HCT116 (cell line): ENCODE data around the gene TMEM63B. TPM values are rescaled to one million over a fixed set of nuclear protein-coding genes. Genes with fewer than 3 reads are reported as not detected.

Source experiments
- ATAC-seq: fragments of 200-7000 bp; cut with Tn5 transposase; 2 replicates; pipeline ENCODE4 v1.9.1; 2020; ENCODE audit warnings: mild to moderate bottlenecking, moderate library complexity
- BruUV-seq: library from RNA; stranded (reverse); fragments of 400-500 nt; replicated peaks from 2 replicates; lab custom pipeline; 2021; lab: Mats Ljungman, UMichigan
- CTCF ChIA-PET: fragments of 300-600 bp; sonication (Branson Sonifier 250); formaldehyde crosslinking; loops from one replicate; lab custom pipeline; 2021; ENCODE audit warnings: antibody characterized with exemption; lab: Charles Lee
- POLR2A ChIA-PET: fragments of 300-600, 350-600 bp; sonication (Branson Sonifier 250); formaldehyde crosslinking; loops from one replicate; lab custom pipeline; 2021; ENCODE audit warnings: antibody characterized with exemption; lab: Charles Lee
- RAD21 ChIA-PET, 2 experiments: fragments of 300-600 bp; sonication (Branson Sonifier 250); formaldehyde crosslinking; loops; one replicate each; lab custom pipeline; 2023; ENCODE audit warnings: low total read pairs in 2 of 2; ENCODE audit not compliant: uncharacterized antibody in 2 of 2, unreplicated experiment in 2 of 2, low non-redundant PET in 1 of 2; lab: Charles Lee
- DNase-seq: peaks from one replicate; pipeline ENCODE4 v3.0.0-alpha.2; 2010; ENCODE audit warnings: low read depth, low spot score
- H2AFZ ChIP-seq: fragments of 200-600 bp; shearing (Covaris generic), sonication (generic); 2 replicates; pipeline ENCODE4 v1.6.1; 2017; ENCODE audit warnings: low read depth, mixed run types, mixed read lengths, antibody characterized with exemption, low read length; ENCODE audit not compliant: poor library complexity, severe bottlenecking
- H3K27ac ChIP-seq: 2 replicates; pipeline ENCODE4 v1.5.1; 2012; ENCODE audit warnings: low read depth, low read length
- H3K27me3 ChIP-seq: fragments of 200-600 bp; sonication (generic); 2 replicates; pipeline ENCODE4 v1.6.1; 2016; ENCODE audit warnings: mixed run types, low read length, mixed read lengths; ENCODE audit not compliant: insufficient read depth
- H3K36me3 ChIP-seq, 2 experiments: fragments of 200-500 bp in 1 of 2; fragments of 200-600 bp in 1 of 2; sonication (Bioruptor generic) in 1 of 2; sonication (generic) in 1 of 2; 2 replicates each; pipeline versions ENCODE4 v1.5.1 to v1.6.1; 2014 to 2016; ENCODE audit warnings: low read length in 2 of 2, inconsistent platforms in 1 of 2, mixed read lengths in 1 of 2, mixed run types in 1 of 2; ENCODE audit not compliant: insufficient read depth in 2 of 2, control insufficient read depth in 1 of 2
- H3K4me1 ChIP-seq, 2 experiments: fragments of 200-600 bp in 1 of 2; sonication (generic) in 1 of 2; 2 replicates each; pipeline versions ENCODE4 v1.5.1 to v1.6.1; 2012 to 2017; ENCODE audit warnings: low read length in 2 of 2, inconsistent platforms in 1 of 2, mild to moderate bottlenecking in 1 of 2, mixed read lengths in 1 of 2, mixed run types in 1 of 2, moderate library complexity in 1 of 2; ENCODE audit not compliant: insufficient read depth in 2 of 2, control insufficient read depth in 1 of 2
- H3K4me2 ChIP-seq: fragments of 200-600 bp; sonication (generic); 2 replicates; pipeline ENCODE4 v1.6.1; 2017; ENCODE audit warnings: mixed run types, low read length, mixed read lengths
- H3K4me3 ChIP-seq, 2 experiments: fragments of 200-600 bp in 1 of 2; sonication (generic) in 1 of 2; replicated peaks in 1 of 2; 2 replicates each; pipeline ENCODE4 v1.5.1; 2011 to 2016; ENCODE audit warnings: low read length in 2 of 2, control low read depth in 1 of 2, low read depth in 1 of 2, mild to moderate bottlenecking in 1 of 2, mixed read lengths in 1 of 2, mixed run types in 1 of 2
- H3K79me2 ChIP-seq: fragments of 200-600 bp; sonication (generic); 2 replicates; pipeline ENCODE4 v1.6.1; 2017; ENCODE audit warnings: mild to moderate bottlenecking, mixed run types, low read length, moderate library complexity, mixed read lengths; ENCODE audit not compliant: insufficient read depth
- H3K9ac ChIP-seq: fragments of 200-600 bp; sonication (generic); 2 replicates; pipeline ENCODE4 v1.6.1; 2016; ENCODE audit warnings: low read length, mixed read lengths
- H3K9me2 ChIP-seq: fragments of 200-600 bp; sonication (generic), shearing (Covaris generic); 2 replicates; pipeline ENCODE4 v1.6.1; 2017; ENCODE audit warnings: mixed run types, mild to moderate bottlenecking, moderate library complexity; ENCODE audit not compliant: insufficient read depth
- H3K9me3 ChIP-seq, 2 experiments: fragments of 200-500 bp in 1 of 2; fragments of 200-600 bp in 1 of 2; sonication (Bioruptor generic) in 1 of 2; sonication (generic) in 1 of 2; 2 replicates each; pipeline ENCODE4 v1.6.1; 2014 to 2017; ENCODE audit warnings: low read length in 2 of 2, mixed read lengths in 2 of 2, inconsistent platforms in 1 of 2, low read depth in 1 of 2, mild to moderate bottlenecking in 1 of 2, mixed run types in 1 of 2, moderate library complexity in 1 of 2; ENCODE audit not compliant: control insufficient read depth in 1 of 2, insufficient read depth in 1 of 2
- H4K20me1 ChIP-seq: fragments of 200-600 bp; sonication (generic), shearing (Covaris generic); 2 replicates; pipeline ENCODE4 v1.6.1; 2017; ENCODE audit warnings: mixed run types, mild to moderate bottlenecking, moderate library complexity; ENCODE audit not compliant: insufficient read depth
- CBX3 ChIP-seq: IDR thresholded peaks from 2 replicates; pipeline ENCODE4 v1.6.1; 2012; ENCODE audit warnings: low read depth
- CEBPB ChIP-seq: IDR thresholded peaks from 2 replicates; pipeline ENCODE4 v1.6.1; 2012; ENCODE audit warnings: low read depth
- CTCF ChIP-seq, 3 experiments: fragments of 200-600 bp in 1 of 3; sonication (generic) in 1 of 3; IDR thresholded peaks in 2 of 3; conservative IDR thresholded peaks in 1 of 3; 2 replicates each; pipeline ENCODE4 v1.5.1; 2012 to 2017; ENCODE audit warnings: low read depth in 2 of 3, low read length in 2 of 3, antibody characterized with exemption in 1 of 3, borderline replicate concordance in 1 of 3, control low read depth in 1 of 3, mild to moderate bottlenecking in 1 of 3, mixed read lengths in 1 of 3, mixed run types in 1 of 3, moderate library complexity in 1 of 3; ENCODE audit not compliant: insufficient read depth in 1 of 3
- EGR1 ChIP-seq: IDR thresholded peaks from 2 replicates; pipeline ENCODE4 v1.6.1; 2012; ENCODE audit warnings: low read depth
- FOSL1 ChIP-seq: IDR thresholded peaks from 2 replicates; pipeline ENCODE4 v1.6.1; 2012; ENCODE audit warnings: low read depth
- TCF7L2 ChIP-seq: IDR thresholded peaks from 2 replicates; pipeline ENCODE4 v1.7.0; 2011; ENCODE audit warnings: borderline replicate concordance, inconsistent platforms; ENCODE audit not compliant: insufficient read depth, insufficient read length; ENCODE audit errors: extremely low read depth
- YY1 ChIP-seq: IDR thresholded peaks from 2 replicates; pipeline ENCODE4 v1.6.1; 2011; ENCODE audit warnings: low read length, low read depth, moderate library complexity, mild to moderate bottlenecking; ENCODE audit not compliant: insufficient replicate concordance; ENCODE audit errors: extremely low read depth
- intact Hi-C: fragments of 100-400 bp; cut with micrococcal nuclease; formaldehyde crosslinking; loops from 2 replicates; pipeline ENCODE4 v1.10.0; 2022
- total RNA-seq: library from RNA; stranded (reverse); gene quantifications from one replicate; pipeline ENCODE4 v1.2.1, GENCODE V29; 2021; ENCODE audit not compliant: unreplicated experiment

TMEM63B gene
- total RNA-seq, 1 experiment from 2014 or later = 58.2 TPM

- ChIA-PET POLR2A (interaction anchor here (0.5 to 1.0 kb wide), 4 partner anchors 10 to 275 kb away, joined by 3 to 9 read pairs (median 5); partner anchors contain the start of gene HSP90AB1), RAD21 (interaction anchor here in 1 of 2 experiments (0.5 kb wide), 1 partner anchor 51 kb away, joined by 3 read pairs; no protein-coding TSS in a partner anchor), CTCF (interaction anchor here (0.6 to 1.2 kb wide), 2 partner anchors 26 to 404 kb away, joined by 3 to 4 read pairs; no protein-coding TSS in a partner anchor)
- no TSS peak for BruUV-seq
- peaks cover 18% of the 10 kb centered on the region for H4K20me1 ChIP-seq
- no peaks in the 10 kb centered on the region for H3K27me3 ChIP-seq
- H3K4me3 ChIP-seq = peak overlapping the region; percentile 69 to 73
- no peaks in the 10 kb centered on the region for H3K9me2 ChIP-seq
- H3K27ac ChIP-seq = peak overlapping the region; percentile 76
- ATAC-seq (peak; percentile 57), DNase-seq (no peak)
- H3K79me2 ChIP-seq = peaks cover 70% of the 10 kb centered on the region
- peaks cover 0 to 13% of the 10 kb centered on the region in 2 experiments; a peak in 1 of 4 replicates for H3K36me3 ChIP-seq
- intact Hi-C loops = no loop called here
- peaks cover 22 to 50% of the 10 kb centered on the region in 2 experiments; a peak in 3 of 4 replicates for H3K4me1 ChIP-seq
- H3K9me3 ChIP-seq = no peaks in the 10 kb centered on the region
- TF ChIP-seq EGR1 (peak; percentile 34; the same call in 1 of the 2 replicates), YY1 (no peak), CEBPB (no peak), FOSL1 (no peak), CBX3 (no peak), TCF7L2 (no peak), CTCF (IDR thresholded peaks at IDR 0.05 in 2 of 3, conservative IDR thresholded peaks at IDR 0.05 in 1 of 3; ENCODE audit: borderline replicate concordance in 1 of 3, insufficient read depth in 1 of 3, low read depth in 2 of 3, low read length in 2 of 3) (peak in 2 of 3 experiments; percentile 0 to 5; a peak in 1 of 6 replicates)
- no peak overlapping the region for H2AFZ ChIP-seq
- peak overlapping the region; percentile 89 for H3K9ac ChIP-seq
- H3K4me2 ChIP-seq = peak overlapping the region; percentile 95
Observed at GRCh38 chr6:44128020-44128917, 915 bp downstream of the TMEM63B start.
